Upper lobe of right lung (tissue), 1 donor: ENCODE measurements around the gene CD7. TPM values are rescaled to one million over a fixed set of nuclear protein-coding genes. Genes with fewer than 3 reads are reported as not detected.

ENCODE experiments used
- ATAC-seq: fragments of 200-7000 bp; cut with Tn5 transposase; one replicate; pipeline ENCODE4 v1.9.1; 2020; ENCODE audit warnings: mild to moderate bottlenecking, moderate library complexity
- DNase-seq: peaks from one replicate; pipeline ENCODE4 v3.0.0-alpha.2; 2020
- H3K27ac ChIP-seq: fragments of 200-600 bp; one replicate; pipeline ENCODE4 v1.8.0; 2022
- H3K27me3 ChIP-seq: fragments of 200-600 bp; one replicate; pipeline ENCODE4 v1.8.0; 2022; ENCODE audit warnings: mild to moderate bottlenecking
- H3K36me3 ChIP-seq: fragments of 200-600 bp; one replicate; pipeline ENCODE4 v1.8.0; 2022
- H3K4me1 ChIP-seq: fragments of 200-600 bp; one replicate; pipeline ENCODE4 v1.8.0; 2022
- H3K4me3 ChIP-seq: fragments of 200-600 bp; one replicate; pipeline ENCODE4 v1.8.0; 2022; ENCODE audit warnings: mild to moderate bottlenecking
- H3K9me3 ChIP-seq: fragments of 200-600 bp; one replicate; pipeline ENCODE4 v1.8.0; 2022
- CTCF ChIP-seq: fragments of 200-600 bp; IDR thresholded peaks from one replicate; pipeline ENCODE4 v1.8.0; 2022; ENCODE audit warnings: antibody characterized with exemption
- intact Hi-C: fragments of 100-400 bp; cut with DNase I; formaldehyde crosslinking; loops from one replicate; pipeline ENCODE4 v1.11.0; 2022
- total RNA-seq: library from RNA; stranded (reverse); fragmentation: NEBNext Ultra II Directional; extraction: Animal tissue kit (Norgen Biotek cat#: 25700); gene quantifications from one replicate; pipeline ENCODE4 v1.2.1, GENCODE V29; 2021
- donor health status: DM: no; HTN: yes; CAD: no; lungs with severe emphysema.

The CD7 gene
- total RNA-seq, 1 donor from 2014 or later: 7.2 TPM

DNA sequence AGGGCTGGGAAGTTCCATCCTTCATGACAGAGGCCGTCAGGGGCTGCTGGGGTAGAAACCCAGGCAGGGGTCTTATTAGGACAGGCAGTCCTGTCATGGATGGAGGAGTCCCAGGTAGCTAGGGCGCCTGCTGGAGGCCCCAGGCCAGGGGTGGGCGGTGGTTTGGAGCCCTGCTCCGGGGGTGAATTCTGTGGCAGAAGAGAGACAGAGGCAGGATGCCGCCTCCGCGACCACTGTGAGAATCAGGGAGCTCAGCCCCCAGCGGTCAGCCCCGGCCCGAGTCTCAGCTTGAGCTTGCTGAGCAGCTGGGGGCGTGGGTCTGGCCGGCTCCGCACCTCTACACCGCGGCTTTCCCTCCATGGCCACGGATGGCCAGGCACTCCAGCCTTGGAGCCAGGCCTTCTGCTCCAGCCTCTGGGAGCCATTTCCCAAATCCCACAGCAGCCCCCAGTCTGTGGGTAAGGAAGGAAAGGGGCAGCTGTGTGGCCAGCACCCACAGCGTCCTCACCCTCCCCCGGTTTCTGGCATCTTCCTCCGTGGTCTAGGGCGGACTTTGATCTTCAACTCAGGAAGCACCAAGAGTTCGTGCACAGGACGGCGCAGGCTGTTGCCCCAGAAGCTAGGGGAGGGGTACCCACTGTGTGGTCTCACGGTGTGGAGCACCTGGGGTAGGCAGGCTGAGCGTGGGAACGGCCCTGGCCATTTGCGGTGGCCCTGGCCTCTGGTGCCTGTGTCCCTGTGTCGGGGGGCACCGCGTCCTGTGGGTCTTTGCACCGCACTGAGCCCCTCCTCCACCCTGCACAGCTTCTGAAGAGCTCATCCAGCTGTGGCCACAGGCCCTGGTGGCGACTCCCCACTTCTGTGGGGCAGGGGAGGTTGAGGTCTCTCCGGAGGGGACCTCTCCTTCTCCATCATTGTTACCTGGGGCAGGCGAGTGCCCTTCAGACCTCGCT is 14.1 kb downstream of the CD7 start:
- intact Hi-C loops: no loop called here
- Histone ChIP-seq H3K36me3 (no peaks in the 10 kb centered on the region), H3K4me1 (peaks cover 14% of the 10 kb centered on the region), H3K27me3 (no peaks in the 10 kb centered on the region), H3K27ac (no peak overlapping the region), H3K4me3 (no peak overlapping the region), H3K9me3 (no peaks in the 10 kb centered on the region)
- no peak for TF ChIP-seq CTCF
- ATAC-seq (no peak), DNase-seq (peak; percentile 64)

GRCh38 chr17:82302568-82302963 is 14.8 kb downstream of the CD7 start:
- H3K27ac ChIP-seq: no peak overlapping the region
- no peaks in the 10 kb centered on the region for H3K36me3 ChIP-seq
- H3K4me3 ChIP-seq: no peak overlapping the region
- H3K9me3 ChIP-seq: no peaks in the 10 kb centered on the region
- H3K27me3 ChIP-seq: no peaks in the 10 kb centered on the region
- peak; percentile 60 for DNase-seq
- intact Hi-C loops: no loop called here
- TF ChIP-seq CTCF: no peak
- ATAC-seq: no peak
- peaks cover 16% of the 10 kb centered on the region for H3K4me1 ChIP-seq

DNA sequence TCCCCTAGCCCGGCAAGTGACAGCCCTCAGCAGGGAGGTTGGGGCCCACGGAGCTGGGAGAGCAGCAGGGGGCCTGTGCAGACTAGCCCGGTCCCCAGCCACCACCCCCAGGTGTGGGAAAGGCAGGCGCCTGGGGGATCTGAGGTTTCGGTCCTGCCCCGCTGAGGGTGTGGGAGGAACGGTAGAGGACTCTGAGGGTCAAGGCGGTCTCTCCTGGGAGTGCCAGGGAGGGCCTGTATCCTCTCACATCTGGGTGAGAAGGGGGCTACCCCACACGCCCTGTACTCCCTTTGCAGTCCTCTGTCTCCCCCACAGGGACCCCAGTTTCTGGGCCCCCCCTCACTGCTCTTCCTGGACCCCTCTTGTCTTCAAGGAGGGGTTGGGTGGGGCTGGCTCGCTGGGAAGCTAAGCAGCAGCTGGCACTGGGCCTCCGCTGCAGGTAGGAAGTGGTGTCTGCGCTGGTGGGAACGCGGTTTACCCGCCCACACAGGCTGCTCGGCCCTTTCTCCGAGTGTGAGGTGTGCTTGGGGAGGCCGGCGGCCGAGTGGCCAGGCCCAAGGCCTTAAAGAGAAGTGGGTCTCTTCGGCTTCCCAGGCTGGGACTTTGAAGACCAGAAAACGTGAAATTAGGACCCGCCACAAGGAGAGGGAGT is 15.4 kb downstream of the CD7 start:
- H3K4me3 ChIP-seq: no peak overlapping the region
- ATAC-seq (no peak), DNase-seq (peak; percentile 67)
- no peaks in the 10 kb centered on the region for H3K36me3 ChIP-seq
- no peaks in the 10 kb centered on the region for H3K27me3 ChIP-seq
- intact Hi-C loops: no loop called here
- no peak overlapping the region for H3K27ac ChIP-seq
- peaks cover 21% of the 10 kb centered on the region for H3K4me1 ChIP-seq
- H3K9me3 ChIP-seq: no peaks in the 10 kb centered on the region
- no peak for TF ChIP-seq CTCF

GRCh38 chr17:82301300-82301915 is 16.0 kb downstream of the CD7 start:
- Histone ChIP-seq H3K36me3 (no peaks in the 10 kb centered on the region), H3K4me3 (no peak overlapping the region), H3K9me3 (no peaks in the 10 kb centered on the region), H3K27me3 (no peaks in the 10 kb centered on the region), H3K4me1 (peaks cover 27% of the 10 kb centered on the region), H3K27ac (no peak overlapping the region)
- TF ChIP-seq CTCF: no peak
- ATAC-seq: no peak
- intact Hi-C loops: no loop called here
- no peak for DNase-seq

DNA sequence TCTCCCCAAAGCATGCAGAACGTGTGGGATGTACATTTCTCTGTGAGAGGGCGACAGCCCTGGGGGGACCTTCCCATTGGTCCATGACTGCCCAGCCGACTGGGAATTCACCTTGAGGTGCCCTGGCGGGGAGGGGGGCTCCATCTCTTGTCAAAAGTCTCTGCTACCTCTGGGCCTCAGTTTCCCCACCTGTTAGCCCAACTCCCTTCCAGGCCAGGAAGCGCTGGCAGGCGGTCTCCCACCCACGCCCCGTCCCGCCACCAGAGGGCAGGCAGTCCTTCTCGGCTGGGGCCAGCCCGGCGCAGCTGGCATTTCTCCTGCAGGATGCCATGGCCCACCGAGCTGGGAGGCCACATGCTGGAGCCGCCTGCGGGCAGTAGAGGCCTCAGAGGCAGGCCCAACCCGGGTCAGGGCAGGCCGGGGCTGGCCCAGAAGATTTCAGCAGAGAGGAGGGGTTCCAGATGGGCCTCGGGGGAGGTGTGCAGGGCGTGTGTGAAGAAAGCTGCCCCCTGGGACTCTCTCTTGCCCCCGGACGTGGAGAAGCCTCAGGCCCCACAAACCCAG is 16.6 kb downstream of the CD7 start:
- Histone ChIP-seq H3K27ac (no peak overlapping the region), H3K4me3 (no peak overlapping the region), H3K4me1 (peaks cover 29% of the 10 kb centered on the region), H3K27me3 (no peaks in the 10 kb centered on the region), H3K9me3 (no peaks in the 10 kb centered on the region), H3K36me3 (no peaks in the 10 kb centered on the region)
- peak; percentile 85 for DNase-seq
- intact Hi-C loops: no loop called here
- ATAC-seq: peak; percentile 32
- TF ChIP-seq CTCF: peak; percentile 76
